Prostate gland (tissue), 2 donors: ENCODE results near the gene STK26.

Experiments
- POLR2A ChIP-seq: fragments of 450-650 bp; IDR thresholded peaks from one replicate; pipeline ENCODE4 v1.6.1; 2016; ENCODE audit warnings: antibody characterized with exemption, mild to moderate bottlenecking
- TF ChIP-seq, protein P1 (sequence below), 4 experiments: fragments of 200-600 bp in 2 of 4; fragments of 450-650 bp in 2 of 4; sonication (generic) in 2 of 4; IDR thresholded peaks; 1 replicate in 3 of 4; 2 replicates in 1 of 4; pipeline ENCODE4 v1.5.1; 2016 to 2019; ENCODE audit warnings: antibody characterized with exemption in 4 of 4, mild to moderate bottlenecking in 2 of 4, moderate library complexity in 2 of 4

DNA sequence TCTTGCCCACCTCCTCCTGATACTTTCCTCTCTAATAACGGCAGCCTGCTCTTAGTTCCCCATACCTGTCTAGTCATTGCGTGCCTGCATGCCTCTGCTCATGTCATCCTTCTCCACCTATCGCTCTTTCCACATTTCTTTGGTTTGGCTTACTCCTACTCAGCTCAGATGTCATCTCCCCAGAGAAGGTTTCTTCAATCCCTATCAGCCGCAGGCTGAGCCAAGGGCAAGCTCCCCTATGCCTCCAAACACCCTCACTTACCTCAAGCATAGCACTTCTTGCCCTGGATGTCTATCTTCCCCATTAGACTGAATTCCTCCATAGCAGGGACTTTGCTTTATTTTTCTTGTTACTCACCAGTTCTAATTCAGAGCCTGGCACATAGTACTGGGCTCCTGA lies 78.1 kb downstream of the STK26 start:
- TF ChIP-seq, protein P1, sequence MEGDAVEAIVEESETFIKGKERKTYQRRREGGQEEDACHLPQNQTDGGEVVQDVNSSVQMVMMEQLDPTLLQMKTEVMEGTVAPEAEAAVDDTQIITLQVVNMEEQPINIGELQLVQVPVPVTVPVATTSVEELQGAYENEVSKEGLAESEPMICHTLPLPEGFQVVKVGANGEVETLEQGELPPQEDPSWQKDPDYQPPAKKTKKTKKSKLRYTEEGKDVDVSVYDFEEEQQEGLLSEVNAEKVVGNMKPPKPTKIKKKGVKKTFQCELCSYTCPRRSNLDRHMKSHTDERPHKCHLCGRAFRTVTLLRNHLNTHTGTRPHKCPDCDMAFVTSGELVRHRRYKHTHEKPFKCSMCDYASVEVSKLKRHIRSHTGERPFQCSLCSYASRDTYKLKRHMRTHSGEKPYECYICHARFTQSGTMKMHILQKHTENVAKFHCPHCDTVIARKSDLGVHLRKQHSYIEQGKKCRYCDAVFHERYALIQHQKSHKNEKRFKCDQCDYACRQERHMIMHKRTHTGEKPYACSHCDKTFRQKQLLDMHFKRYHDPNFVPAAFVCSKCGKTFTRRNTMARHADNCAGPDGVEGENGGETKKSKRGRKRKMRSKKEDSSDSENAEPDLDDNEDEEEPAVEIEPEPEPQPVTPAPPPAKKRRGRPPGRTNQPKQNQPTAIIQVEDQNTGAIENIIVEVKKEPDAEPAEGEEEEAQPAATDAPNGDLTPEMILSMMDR (IDR thresholded peaks at IDR 0.05), result no peak
- no peak for TF ChIP-seq POLR2A
